HG03565 (cell line): Measurements from ENCODE around the gene SLC36A1.
"Not testable (repeated sequence)": the region's sequence is repeated elsewhere in the genome, so short reads cannot be mapped to it uniquely, and the experiment has no call there.

Source experiments
- ATAC-seq: cut with Tn5 transposase; IDR thresholded peaks from one replicate; pipeline ENCODE4 v1.9.1; 2021; ENCODE audit warnings: mild to moderate bottlenecking, moderate library complexity; ENCODE audit not compliant: unreplicated experiment

Gene SLC36A1

GRCh38 chr5:151447174-151448037 lies at the start of gene SLC36A1:
Gene SLC36A1, plus strand, starts transcription at chr5:151447603. Its CDS starts 11,190 bp downstream, at chr5:151458793.
- peak; percentile 59 for ATAC-seq

- no peak for ATAC-seq
Measured at GRCh38 chr5:151405334-151406160, 41.9 kb upstream of the SLC36A1 start.

DNA sequence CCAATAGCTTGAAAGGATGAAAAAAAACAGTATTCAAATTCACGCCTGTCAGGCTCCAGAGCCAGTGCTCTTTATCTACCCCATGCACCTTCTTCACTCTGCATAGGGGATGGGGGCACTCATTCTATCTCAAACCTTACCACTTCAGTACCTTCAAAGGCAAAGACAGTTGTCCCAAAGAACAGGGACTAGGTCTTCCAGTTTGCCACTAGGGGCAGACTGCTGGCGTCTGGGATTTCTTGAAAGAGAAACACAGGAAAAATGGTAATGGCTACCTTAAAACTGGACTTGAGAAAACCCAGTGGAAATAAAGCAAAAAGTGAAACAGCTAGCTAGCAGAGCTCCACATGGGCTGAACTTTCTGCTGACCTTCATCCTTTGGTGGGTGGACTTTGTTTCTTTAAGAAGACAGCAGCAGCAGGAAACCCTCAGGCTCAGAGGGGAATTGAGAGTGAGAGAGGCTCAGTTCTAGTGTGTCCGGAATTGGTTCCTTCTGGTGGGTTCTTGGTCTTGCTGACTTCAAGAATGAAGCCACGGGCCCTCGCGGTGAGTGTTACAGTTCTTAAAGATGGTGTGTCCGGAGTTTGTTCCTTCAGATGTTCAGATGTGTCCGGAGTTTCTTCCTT lies 41.0 kb upstream of the SLC36A1 start:
- no peak for ATAC-seq

DNA sequence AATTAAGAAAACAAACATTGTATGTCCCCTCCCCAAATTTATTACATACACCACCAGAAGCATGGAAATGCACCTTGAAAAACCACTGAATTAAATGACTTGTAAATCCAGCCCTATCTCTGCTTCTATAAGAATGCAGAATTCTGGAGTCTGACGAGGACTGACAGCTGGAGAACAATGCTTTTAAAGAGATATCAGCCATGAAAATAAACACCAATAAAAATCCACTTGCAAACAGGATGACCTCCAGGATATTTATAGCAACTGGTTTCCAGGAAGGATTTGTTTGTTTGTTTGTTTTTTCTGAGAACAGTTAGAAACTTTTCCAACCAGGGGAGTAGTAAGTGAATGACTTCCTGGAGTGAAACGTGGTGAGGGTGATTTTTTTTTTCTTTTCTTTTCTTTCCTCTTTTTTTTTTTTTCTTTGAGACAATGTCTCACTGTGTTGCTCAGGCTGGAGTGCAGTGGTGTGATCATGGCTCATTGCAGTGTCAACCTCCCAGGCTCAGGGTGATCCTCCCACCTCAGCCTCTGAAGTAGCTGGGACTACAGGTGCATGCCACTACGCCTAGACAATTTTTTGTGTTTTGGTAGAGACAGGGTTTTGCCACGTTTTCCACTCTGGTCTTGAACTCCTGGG lies 38.7 kb upstream of the SLC36A1 start:
- no peak for ATAC-seq

DNA sequence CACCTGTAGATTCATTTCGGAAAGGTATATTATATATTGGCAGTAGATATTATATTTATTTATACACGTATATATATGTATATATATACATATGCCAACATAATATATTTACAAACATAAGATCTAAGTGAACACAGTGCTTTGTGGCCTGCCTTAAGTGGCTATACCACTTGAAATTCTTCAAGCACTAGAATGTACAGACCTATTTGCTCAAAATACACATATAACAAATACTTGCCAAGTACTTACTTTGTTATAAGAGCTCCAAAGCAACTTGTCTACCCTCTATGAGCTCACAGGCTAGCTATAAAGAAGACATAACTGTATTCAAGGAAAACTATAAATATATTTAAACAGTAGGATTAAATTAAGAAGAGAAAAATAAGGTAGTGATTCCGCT lies 33.6 kb upstream of the SLC36A1 start:
- ATAC-seq, result no peak

GRCh38 chr5:151414536-151414935 lies 32.9 kb upstream of the SLC36A1 start:
- ATAC-seq, result no peak

- ATAC-seq, result no peak
Measured at GRCh38 chr5:151417712-151418111, 29.7 kb upstream of the SLC36A1 start.

GRCh38 chr5:151420127-151420526 lies 27.3 kb upstream of the SLC36A1 start:
- no peak for ATAC-seq

GRCh38 chr5:151424892-151425523 lies 22.4 kb upstream of the SLC36A1 start:
- no peak for ATAC-seq

- ATAC-seq, result not testable (repeated sequence)
Measured at GRCh38 chr5:151426347-151426746, 21.1 kb upstream of the SLC36A1 start.

- ATAC-seq, result peak; percentile 97
Measured at GRCh38 chr5:151427258-151427657, 20.1 kb upstream of the SLC36A1 start.

DNA sequence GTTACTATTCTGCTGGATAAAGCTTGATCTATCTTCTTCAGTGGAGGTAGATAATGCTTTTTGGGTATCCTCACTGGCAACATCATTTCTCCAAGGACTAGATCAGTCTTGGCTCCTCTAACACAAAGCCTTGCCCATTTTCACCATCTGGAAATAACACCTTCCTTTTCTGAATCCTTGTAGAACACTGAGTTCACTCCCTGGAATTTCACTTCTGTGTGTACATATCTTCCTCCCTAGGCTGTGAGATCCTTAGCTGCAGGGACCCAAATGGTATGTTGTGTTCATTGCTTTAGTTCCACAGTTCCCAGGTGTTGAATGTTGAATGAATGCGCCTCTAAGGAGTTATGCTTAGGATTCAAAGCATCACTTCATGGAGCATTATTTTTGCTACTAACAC lies 16.7 kb upstream of the SLC36A1 start:
- no peak for ATAC-seq

DNA sequence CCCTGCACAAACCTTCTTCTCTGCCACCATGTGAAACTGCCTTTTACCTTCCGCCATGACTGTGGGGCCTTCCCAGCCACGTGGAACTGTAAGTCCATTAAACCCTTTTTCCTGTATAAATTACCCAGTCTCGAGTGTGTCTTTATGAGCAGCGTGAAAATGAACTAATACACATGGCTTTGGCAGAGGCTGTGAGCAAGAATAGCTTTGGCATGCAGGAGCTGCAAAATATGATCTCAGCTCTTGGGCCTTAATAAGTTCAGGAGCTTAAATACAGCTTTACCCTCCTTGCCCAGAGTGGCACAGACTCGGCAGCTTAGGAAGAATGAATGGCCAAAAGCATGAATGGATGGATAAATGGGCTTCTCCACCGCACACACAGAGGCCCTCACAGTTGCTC lies 15.7 kb upstream of the SLC36A1 start:
- ATAC-seq, result no peak

GRCh38 chr5:151432210-151432609 lies 15.2 kb upstream of the SLC36A1 start:
- no peak for ATAC-seq

- ATAC-seq, result no peak
Measured at GRCh38 chr5:151434570-151435237, 12.7 kb upstream of the SLC36A1 start.

DNA sequence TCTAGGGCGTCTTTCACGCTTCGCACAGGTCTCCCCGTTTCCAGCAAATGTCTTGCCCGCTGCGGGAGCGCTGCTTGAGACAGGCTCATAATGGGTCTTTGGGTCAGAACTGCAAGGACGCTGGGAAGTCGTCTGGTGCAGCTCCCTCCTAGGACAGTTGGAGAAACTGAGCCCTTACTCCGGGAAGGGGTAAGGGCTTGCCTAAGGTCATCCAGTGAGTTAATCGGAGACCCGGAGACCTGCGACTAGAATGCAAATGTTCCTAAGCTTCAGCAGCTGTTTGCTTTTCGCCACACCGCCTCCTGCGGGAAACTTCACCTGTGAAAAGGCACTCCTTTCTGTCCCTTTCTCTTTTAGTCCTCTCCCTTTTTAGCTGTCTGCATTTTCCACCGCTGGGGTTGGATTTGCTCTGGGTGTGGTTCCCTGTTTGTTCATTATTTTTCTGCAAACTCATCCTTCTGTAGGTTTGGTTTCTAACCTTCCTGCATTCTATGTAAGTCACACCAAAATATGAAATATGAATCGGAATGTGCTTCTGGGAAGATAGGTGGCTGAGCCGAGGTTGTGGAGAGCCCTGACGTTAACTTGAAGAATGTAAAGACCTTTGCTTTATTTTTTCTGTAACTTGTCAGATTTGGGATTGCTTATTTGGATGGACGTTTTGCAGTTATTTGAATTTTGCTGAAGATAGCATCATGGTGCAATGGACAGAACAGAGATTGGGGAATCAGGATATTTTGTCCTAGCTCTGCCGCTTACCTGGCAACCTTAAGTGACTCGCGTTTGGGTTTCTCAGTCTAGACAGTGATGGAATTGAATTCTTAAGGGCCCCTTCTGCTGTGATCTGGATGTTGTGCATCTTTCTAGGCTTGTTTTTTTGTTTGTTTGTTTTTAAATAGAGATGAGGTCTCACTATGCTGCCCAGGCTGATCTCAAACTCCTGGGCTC lies 909 bp downstream of the SLC36A1 start:
- no peak for ATAC-seq

- no peak for ATAC-seq
Measured at GRCh38 chr5:151449297-151449696, 1.9 kb downstream of the SLC36A1 start.

DNA sequence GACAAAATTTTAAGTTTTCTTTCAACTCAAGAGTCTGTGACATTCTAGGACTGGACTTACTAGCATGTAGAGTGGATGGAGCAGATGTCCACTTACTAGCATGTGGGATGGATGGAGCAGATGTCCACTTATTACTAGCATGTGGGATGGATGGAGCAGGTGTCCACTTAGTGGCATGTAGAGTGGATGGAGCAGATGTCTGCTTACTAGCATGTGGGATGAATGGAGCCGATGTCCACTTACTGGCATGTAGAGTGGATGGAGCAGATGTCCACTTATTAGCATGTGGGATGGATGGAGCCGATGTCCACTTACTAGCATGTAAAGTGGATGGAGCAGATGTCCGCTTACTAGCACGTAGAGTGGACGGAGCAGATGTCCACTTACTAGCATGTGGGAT lies 2.4 kb downstream of the SLC36A1 start:
- ATAC-seq, result no peak

GRCh38 chr5:151450605-151451004 lies 3.2 kb downstream of the SLC36A1 start:
- no peak for ATAC-seq
